Adrenal gland (tissue), 12 donors: ENCODE measurements around the gene PTCH2. TPM values are rescaled to one million over a fixed set of nuclear protein-coding genes. Genes with fewer than 3 reads are reported as not detected.

ENCODE experiments used
- DNase-seq, 7 donors: peaks; one replicate each; pipeline ENCODE4 v3.0.0-alpha.2; 2019 to 2020
- H3K27ac ChIP-seq, 5 donors: fragments of 200-600 bp; sonication (generic) in 4 of 5; 1 replicate in 3 of 5; 2 replicates in 2 of 5; pipeline versions ENCODE4 v1.5.1 to v1.8.0; 2016 to 2020; ENCODE audit warnings: mild to moderate bottlenecking in 1 of 5
- H3K27me3 ChIP-seq: fragments of 200-600 bp; 2 replicates; pipeline ENCODE4 v1.8.0; 2021
- H3K36me3 ChIP-seq, 2 donors: fragments of 200-600 bp; replicated peaks in 1 of 2; 1 replicate in 1 of 2; 2 replicates in 1 of 2; pipeline versions ENCODE4 v1.5.1 to v1.8.0; 2018 to 2022
- H3K4me1 ChIP-seq, 2 donors: fragments of 200-600 bp; replicated peaks in 1 of 2; 1 replicate in 1 of 2; 2 replicates in 1 of 2; pipeline versions ENCODE4 v1.5.1 to v1.8.0; 2018 to 2021
- H3K4me3 ChIP-seq, 4 donors: fragments of 200-600 bp; sonication (generic) in 3 of 4; one replicate each; pipeline ENCODE4 v1.5.1; 2016 to 2018
- H3K9me3 ChIP-seq, 3 donors: fragments of 200-600 bp; sonication (generic) in 1 of 3; replicated peaks in 1 of 3; 1 replicate in 2 of 3; 2 replicates in 1 of 3; pipeline versions ENCODE4 v1.5.1 to v1.8.0; 2016 to 2021
- CTCF ChIP-seq, 6 experiments: fragments of 450-650 bp in 4 of 6; fragments of 200-600 bp in 2 of 6; sonication (generic) in 1 of 6; IDR thresholded peaks; 1 replicate in 5 of 6; 2 replicates in 1 of 6; pipeline versions ENCODE4 v1.5.1 to v1.8.0; 2016 to 2021; ENCODE audit warnings: antibody characterized with exemption in 6 of 6, mild to moderate bottlenecking in 2 of 6, moderate library complexity in 1 of 6
- POLR2A ChIP-seq, 2 donors: fragments of 450-650 bp; IDR thresholded peaks; one replicate each; pipeline ENCODE4 v1.6.1; 2017; ENCODE audit warnings: antibody characterized with exemption in 2 of 2, mild to moderate bottlenecking in 2 of 2, moderate library complexity in 1 of 2
- WGBS, 4 donors: extraction: QIAGEN DNeasy Blood & Tissue Kit in 2 of 4; methylation state at CpG; one replicate each; pipeline versions ENCODE4 v1.1.5 to v1.1.7; 2013 to 2017; 5-methylcytosine and 5-hydroxymethylcytosine counted together
- intact Hi-C, 2 donors: fragments of 100-400 bp; cut with DNase I; formaldehyde crosslinking; loops; one replicate each; pipeline versions ENCODE4 v1.14.1 to v1.15.0; 2022 to 2023
- polyA plus RNA-seq, 3 donors: library from polyadenylated mRNA; stranded (reverse); fragments of 200-250 nt in 2 of 3; fragments of 350-450 nt in 1 of 3; fragmentation: Illumina TruSeq in 1 of 3; extraction: RNeasy Lipid Tissue Mini Kit (QIAGEN cat#74804) in 1 of 3; gene quantifications; one replicate each; pipeline ENCODE4 v1.2.3, GENCODE V29; 2013 to 2014
- total RNA-seq, 9 donors: library from RNA; depleted of rRNA in 4 of 9; stranded (reverse); fragments of >200 nt in 4 of 9; fragments of 120-200 nt in 1 of 9; fragmentation: NEBNext Ultra II Directional in 1 of 9; extraction: Animal tissue kit (Norgen Biotek cat#: 25700) in 1 of 9; gene quantifications; one replicate each; pipeline versions ENCODE4 v1.1.0 to v1.2.4, GENCODE V29; 2013 to 2023
- donor health status: healthy with polysubstance abuse.
- donor health status: Bipolar disorder and iron deficiency.
- donor health status: DM: yes; HTN: yes; CAD: no.
- donor health status: DM: no; HTN: no; CAD: no.
- donor health status: DM: no; HTN: no; CAD: no.
- donor health status: DM: yes; HTN: yes; CAD: no.

Gene PTCH2
- total and polyA plus RNA-seq, 12 donors: 0.40 to 7.8 (median 1.8) TPM

GRCh38 chr1:44778705-44779576, 64.1 kb downstream of the PTCH2 start:
- TF ChIP-seq POLR2A (IDR thresholded peaks at IDR 0.05) (no peak), CTCF (IDR thresholded peaks at IDR 0.05) (no peak)
- no peak for DNase-seq
- intact Hi-C loops: loop anchor here in 1 of 2 donors (5.0 kb wide), 1 partner anchor 37 kb away; no protein-coding TSS in a partner anchor
- no peaks in the 10 kb centered on the region for H3K27me3 ChIP-seq
- no peak overlapping the region for H3K27ac ChIP-seq
- peaks cover 0 to 48% of the 10 kb centered on the region in 2 donors for H3K36me3 ChIP-seq
- no peak overlapping the region for H3K4me3 ChIP-seq
- peaks cover 26 to 37% of the 10 kb centered on the region in 2 donors for H3K4me1 ChIP-seq
- WGBS, 4 donors: 84 to 95% (median 92%) methylated on average over 6 of the region's 6 CpGs
- H3K9me3 ChIP-seq: no peaks in the 10 kb centered on the region

DNA sequence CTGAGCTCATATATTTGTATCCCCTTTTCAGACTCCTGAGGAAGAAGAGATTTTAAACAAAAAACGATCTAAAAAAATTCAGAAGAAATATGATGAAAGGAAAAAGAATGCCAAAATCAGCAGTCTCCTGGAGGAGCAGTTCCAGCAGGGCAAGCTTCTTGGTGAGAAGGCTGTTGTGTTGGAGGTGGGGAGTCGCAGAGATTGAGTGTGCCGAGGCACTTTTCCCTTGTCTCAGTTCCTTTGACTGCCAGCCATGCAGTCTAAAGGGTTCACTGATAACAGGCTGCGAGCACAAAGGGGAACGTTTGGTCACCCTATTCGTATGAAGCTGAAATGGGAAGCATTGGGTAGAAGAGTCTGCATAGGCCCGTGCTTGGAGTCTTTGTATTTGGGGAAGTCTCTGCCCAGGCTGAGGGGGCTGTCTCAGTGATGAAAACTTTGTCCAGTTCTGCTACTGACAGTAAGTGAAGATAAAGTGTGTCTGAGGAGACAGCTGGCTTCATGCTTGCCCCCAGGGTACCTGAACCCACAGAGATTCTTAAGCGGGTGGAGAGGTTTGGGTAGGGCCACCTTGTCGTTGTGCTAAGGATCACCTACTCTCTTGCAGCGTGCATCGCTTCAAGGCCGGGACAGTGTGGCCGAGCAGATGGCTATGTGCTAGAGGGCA, 65.0 kb downstream of the PTCH2 start:
- H3K9me3 ChIP-seq: no peaks in the 10 kb centered on the region
- WGBS, 4 donors: 42 to 49% (median 45%) methylated on average over 13 of the region's 13 CpGs
- peaks cover 21 to 33% of the 10 kb centered on the region in 2 donors for H3K4me1 ChIP-seq
- no peak for DNase-seq
- TF ChIP-seq CTCF (IDR thresholded peaks at IDR 0.05) (no peak), POLR2A (IDR thresholded peaks at IDR 0.05) (no peak)
- no peaks in the 10 kb centered on the region for H3K27me3 ChIP-seq
- peak overlapping the region in 1 of 4 donors; percentile 84 for H3K4me3 ChIP-seq
- intact Hi-C loops: loop anchor here in 1 of 2 donors (5.0 kb wide), 1 partner anchor 36 kb away; no protein-coding TSS in a partner anchor
- H3K36me3 ChIP-seq: peaks cover 0 to 48% of the 10 kb centered on the region in 2 donors
- peak overlapping the region in 3 of 5 donors; percentile 14 to 97 (median 94) for H3K27ac ChIP-seq

DNA sequence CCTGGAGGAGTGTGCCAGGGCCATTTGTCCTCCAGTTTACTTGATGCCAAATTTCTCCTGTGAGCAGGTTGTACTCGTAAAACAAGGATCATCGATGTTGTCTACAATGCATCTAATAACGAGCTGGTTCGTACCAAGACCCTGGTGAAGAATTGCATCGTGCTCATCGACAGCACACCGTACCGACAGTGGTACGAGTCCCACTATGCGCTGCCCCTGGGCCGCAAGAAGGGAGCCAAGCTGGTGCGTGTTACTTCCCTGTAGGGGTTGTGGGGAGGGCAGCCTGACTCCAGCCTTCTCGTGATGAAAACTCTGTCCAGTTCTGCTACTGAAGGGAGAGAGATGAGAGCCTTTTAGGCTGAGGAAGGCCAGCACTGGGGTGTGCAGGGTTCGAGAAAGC, 65.5 kb downstream of the PTCH2 start:
- Histone ChIP-seq H3K36me3 (peaks cover 0 to 48% of the 10 kb centered on the region in 2 donors), H3K4me3 (peak overlapping the region in 1 of 4 donors; percentile 84), H3K27me3 (no peaks in the 10 kb centered on the region), H3K4me1 (peaks cover 21 to 33% of the 10 kb centered on the region in 2 donors), H3K9me3 (no peaks in the 10 kb centered on the region), H3K27ac (peak overlapping the region in 3 of 5 donors; percentile 94 to 98 (median 97))
- 46 to 61% (median 57%) methylated on average over 14 of the region's 14 CpGs for WGBS, 4 donors
- intact Hi-C loops: loop anchor here in 1 of 2 donors (5.0 kb wide), 1 partner anchor 35 kb away; no protein-coding TSS in a partner anchor
- no peak for DNase-seq
- TF ChIP-seq POLR2A (IDR thresholded peaks at IDR 0.05) (no peak), CTCF (IDR thresholded peaks at IDR 0.05) (no peak)

GRCh38 chr1:44776730-44777068, 66.4 kb downstream of the PTCH2 start:
- Histone ChIP-seq H3K27ac (peak overlapping the region; percentile 60 to 98 (median 94)), H3K9me3 (no peaks in the 10 kb centered on the region), H3K4me1 (peaks cover 21 to 33% of the 10 kb centered on the region in 2 donors), H3K27me3 (no peaks in the 10 kb centered on the region), H3K36me3 (peaks cover 0 to 48% of the 10 kb centered on the region in 2 donors), H3K4me3 (peak overlapping the region in 3 of 4 donors; percentile 13 to 84 (median 77))
- DNase-seq: no peak
- no peak for TF ChIP-seq CTCF (IDR thresholded peaks at IDR 0.05)
- TF ChIP-seq POLR2A (IDR thresholded peaks at IDR 0.05): no peak
- WGBS, 4 donors: 24 to 35% (median 30%) methylated on average over 10 to 12 of the region's 12 CpGs
- intact Hi-C loops: loop anchor here in 1 of 2 donors (5.0 kb wide), 1 partner anchor 34 kb away; no protein-coding TSS in a partner anchor
